Gastroesophageal sphincter (tissue), 4 donors: ENCODE measurements around the gene BTF3L4. TPM values are rescaled to one million over a fixed set of nuclear protein-coding genes. Genes with fewer than 3 reads are reported as not detected.

Experiments used
- ATAC-seq: fragments of 150-250 bp; one replicate; pipeline ENCODE4 v1.9.1; 2016; ENCODE audit warnings: mild to moderate bottlenecking, moderate library complexity
- H3K27ac ChIP-seq, 4 donors: fragments of 200-600 bp; sonication (generic) in 3 of 4; 1 replicate in 3 of 4; 2 replicates in 1 of 4; pipeline ENCODE4 v1.5.1; 2016 to 2019
- H3K27me3 ChIP-seq: fragments of 200-600 bp; sonication (generic); one replicate; pipeline ENCODE4 v1.5.1; 2019
- H3K36me3 ChIP-seq, 2 donors: fragments of 200-600 bp; sonication (generic); one replicate each; pipeline ENCODE4 v1.5.1; 2019; ENCODE audit warnings: control low read depth in 1 of 2
- H3K4me1 ChIP-seq, 3 donors: fragments of 200-600 bp; sonication (generic); 1 replicate in 2 of 3; 2 replicates in 1 of 3; pipeline ENCODE4 v1.5.1; 2016 to 2019; ENCODE audit warnings: control low read depth in 2 of 3
- H3K4me3 ChIP-seq, 2 donors: fragments of 200-600 bp; sonication (generic); one replicate each; pipeline ENCODE4 v1.5.1; 2019; ENCODE audit warnings: mild to moderate bottlenecking in 1 of 2, moderate library complexity in 1 of 2
- H3K9me3 ChIP-seq, 3 donors: fragments of 200-600 bp; sonication (generic); one replicate each; pipeline ENCODE4 v1.5.1; 2017 to 2019; ENCODE audit warnings: control low read depth in 2 of 3
- EP300 ChIP-seq: sonication (generic); formaldehyde crosslinking; IDR thresholded peaks from one replicate; pipeline ENCODE4 v1.6.1; 2017; ENCODE audit warnings: antibody characterized with exemption, mild to moderate bottlenecking
- POLR2AphosphoS5 ChIP-seq: sonication (generic); formaldehyde crosslinking; IDR thresholded peaks from one replicate; pipeline ENCODE4 v1.6.1; 2017; ENCODE audit warnings: antibody characterized with exemption
- WGBS, 2 donors: methylation state at CpG; one replicate each; pipeline ENCODE4 v1.1.5; 2018; ENCODE audit warnings: low coverage in 1 of 2; 5-methylcytosine and 5-hydroxymethylcytosine counted together
- total RNA-seq, 4 donors: library from RNA; depleted of rRNA; stranded (reverse); fragments of >200 nt; gene quantifications; one replicate each; pipeline ENCODE4 v1.1.0, GENCODE V29; 2016

BTF3L4 gene
- total RNA-seq, 4 donors from 2014 or later = 31.4 to 64.5 (median 42.0) TPM

GRCh38 chr1:52139817-52140540 lies 83.9 kb downstream of the BTF3L4 start:
- H3K4me1 ChIP-seq = peaks cover 5 to 41% (median 9%) of the 10 kb centered on the region in 3 donors
- H3K4me3 ChIP-seq = no peak overlapping the region
- H3K27ac ChIP-seq = peak overlapping the region in 3 of 4 donors; percentile 4 to 100 (median 98)
- no peak for ATAC-seq
- TF ChIP-seq POLR2AphosphoS5 = peak; percentile 55
- no peak for TF ChIP-seq EP300
- H3K36me3 ChIP-seq = no peaks in the 10 kb centered on the region
- no peaks in the 10 kb centered on the region for H3K9me3 ChIP-seq
- H3K27me3 ChIP-seq = no peaks in the 10 kb centered on the region
- WGBS, 2 donors = 69 to 77% methylated on average over 4 to 5 of the region's 5 CpGs

Other genes starting within 250 kb of the BTF3L4 start
- 10 to 100 TPM; 61.1 to 78.1 (median 67.5) TPM for gene NRDC, start 177.6 kb upstream of the BTF3L4 start, total RNA-seq
- under 1 TPM; under 0.01 to 0.81 (median 0.34) TPM for gene RAB3B, start 65.6 kb upstream of the BTF3L4 start, total RNA-seq
- 10 to 100 TPM in 1 of 4 donors, 1 to 10 TPM in 3; 7.4 to 10.3 (median 8.9) TPM for gene KTI12, start 22.5 kb upstream of the BTF3L4 start, total RNA-seq
- 10 to 100 TPM; 16.9 to 23.0 (median 19.6) TPM for gene TXNDC12, start 1.1 kb upstream of the BTF3L4 start, total RNA-seq
- 10 to 100 TPM; 36.4 to 79.9 (median 40.4) TPM for gene ZFYVE9, start 85.8 kb downstream of the BTF3L4 start, total RNA-seq